Subcutaneous abdominal adipose tissue (tissue), 5 donors: ENCODE results near the gene MLLT3.
A peak's percentile ranks its signal among the peaks of the same experiment; 100 is the strongest.
"Not testable (repeated sequence)": the region's sequence is repeated elsewhere in the genome, so short reads cannot be mapped to it uniquely, and the experiment has no call there.

Source experiments
- H3K27ac ChIP-seq: one replicate; pipeline ENCODE4 v1.7.0; 2013; ENCODE audit warnings: low read depth, mild to moderate bottlenecking, inconsistent platforms, low read length, moderate library complexity
- H3K27me3 ChIP-seq, 5 donors: one replicate each; pipeline ENCODE4 v1.7.0; 2013; ENCODE audit warnings: low read length in 5 of 5, inconsistent platforms in 1 of 5; ENCODE audit not compliant: control insufficient read depth in 5 of 5, insufficient read depth in 4 of 5
- H3K36me3 ChIP-seq, 5 donors: one replicate each; pipeline ENCODE4 v1.7.0; 2013; ENCODE audit warnings: low read length in 5 of 5; ENCODE audit not compliant: control insufficient read depth in 5 of 5, insufficient read depth in 5 of 5
- H3K4me1 ChIP-seq, 5 donors: one replicate each; pipeline ENCODE4 v1.7.0; 2013; ENCODE audit warnings: low read length in 5 of 5, mild to moderate bottlenecking in 3 of 5, moderate library complexity in 1 of 5; ENCODE audit not compliant: control insufficient read depth in 5 of 5, insufficient read depth in 5 of 5
- H3K4me3 ChIP-seq, 5 donors: one replicate each; pipeline ENCODE4 v1.7.0; 2013; ENCODE audit warnings: low read length in 5 of 5, low read depth in 1 of 5
- H3K9ac ChIP-seq, 5 donors: one replicate each; pipeline ENCODE4 v1.7.0; 2013; ENCODE audit warnings: low read length in 5 of 5, mild to moderate bottlenecking in 4 of 5, moderate library complexity in 3 of 5
- H3K9me3 ChIP-seq, 5 donors: one replicate each; pipeline ENCODE4 v1.7.0; 2013; ENCODE audit warnings: low read length in 5 of 5; ENCODE audit not compliant: control insufficient read depth in 5 of 5
- donor health status: healthy.
- donor health status: healthy.
- donor health status: healthy.
- donor health status: healthy.
- donor health status: healthy.

Gene MLLT3

GRCh38 chr9:20622330-20623020, at the start of gene MLLT3:
TSS of gene MLLT3 (minus strand) at chr9:20622499.
- Histone ChIP-seq H3K27me3 (no peaks in the 10 kb centered on the region), H3K4me1 (peaks cover 2 to 48% (median 35%) of the 10 kb centered on the region in 5 donors), H3K27ac (peak within 1 kb of the TSS; percentile 82), H3K9me3 (no peaks in the 10 kb centered on the region), H3K36me3 (no peaks in the 10 kb centered on the region), H3K4me3 (peak within 1 kb of the TSS; percentile 94 to 99 (median 97)), H3K9ac (peak within 1 kb of the TSS; percentile 41 to 82 (median 76))

- H3K4me3 ChIP-seq, result no peak overlapping the region
- H3K27me3 ChIP-seq, result no peaks in the 10 kb centered on the region
- no peak overlapping the region for H3K9ac ChIP-seq
- H3K27ac ChIP-seq, result no peak overlapping the region
- no peaks in the 10 kb centered on the region for H3K9me3 ChIP-seq
- H3K4me1 ChIP-seq, result no peaks in the 10 kb centered on the region
- no peaks in the 10 kb centered on the region for H3K36me3 ChIP-seq
Measured at GRCh38 chr9:20671635-20672034, 49.3 kb upstream of the MLLT3 start.

- Histone ChIP-seq H3K4me1 (no peaks in the 10 kb centered on the region), H3K9ac (no peak overlapping the region), H3K9me3 (no peaks in the 10 kb centered on the region), H3K36me3 (no peaks in the 10 kb centered on the region), H3K27me3 (no peaks in the 10 kb centered on the region), H3K4me3 (no peak overlapping the region), H3K27ac (no peak overlapping the region)
Measured at GRCh38 chr9:20670395-20670794, 48.1 kb upstream of the MLLT3 start.

- Histone ChIP-seq H3K27me3 (no peaks in the 10 kb centered on the region), H3K4me3 (no peak overlapping the region), H3K4me1 (peaks cover 0 to 5% (median 3%) of the 10 kb centered on the region in 5 donors), H3K27ac (no peak overlapping the region), H3K36me3 (no peaks in the 10 kb centered on the region), H3K9me3 (no peaks in the 10 kb centered on the region), H3K9ac (no peak overlapping the region)
Measured at GRCh38 chr9:20664501-20664900, 42.2 kb upstream of the MLLT3 start.

- H3K9ac ChIP-seq, result no peak overlapping the region
- H3K9me3 ChIP-seq, result no peaks in the 10 kb centered on the region
- H3K4me3 ChIP-seq, result no peak overlapping the region
- no peak overlapping the region for H3K27ac ChIP-seq
- no peaks in the 10 kb centered on the region for H3K36me3 ChIP-seq
- peaks cover 0 to 15% (median 8%) of the 10 kb centered on the region in 5 donors for H3K4me1 ChIP-seq
- no peaks in the 10 kb centered on the region for H3K27me3 ChIP-seq
Measured at GRCh38 chr9:20663133-20663532, 40.8 kb upstream of the MLLT3 start.

GRCh38 chr9:20662156-20662555, 39.9 kb upstream of the MLLT3 start:
- Histone ChIP-seq H3K4me3 (no peak overlapping the region), H3K9ac (no peak overlapping the region), H3K27me3 (no peaks in the 10 kb centered on the region), H3K9me3 (no peaks in the 10 kb centered on the region), H3K36me3 (no peaks in the 10 kb centered on the region), H3K27ac (no peak overlapping the region), H3K4me1 (peaks cover 0 to 15% (median 8%) of the 10 kb centered on the region in 5 donors)

GRCh38 chr9:20659474-20659967, 37.2 kb upstream of the MLLT3 start:
- H3K4me3 ChIP-seq, result peak overlapping the region in 4 of 5 donors; percentile 32 to 69 (median 64)
- no peaks in the 10 kb centered on the region for H3K9me3 ChIP-seq
- H3K4me1 ChIP-seq, result peaks cover 0 to 15% (median 8%) of the 10 kb centered on the region in 5 donors
- no peak overlapping the region for H3K9ac ChIP-seq
- H3K27ac ChIP-seq, result no peak overlapping the region
- no peaks in the 10 kb centered on the region for H3K27me3 ChIP-seq
- H3K36me3 ChIP-seq, result no peaks in the 10 kb centered on the region

GRCh38 chr9:20658677-20659473, 36.6 kb upstream of the MLLT3 start:
- H3K27ac ChIP-seq, result no peak overlapping the region
- no peaks in the 10 kb centered on the region for H3K27me3 ChIP-seq
- H3K36me3 ChIP-seq, result no peaks in the 10 kb centered on the region
- H3K4me3 ChIP-seq, result peak overlapping the region; percentile 62 to 77 (median 69)
- no peaks in the 10 kb centered on the region for H3K9me3 ChIP-seq
- peaks cover 0 to 15% (median 8%) of the 10 kb centered on the region in 5 donors for H3K4me1 ChIP-seq
- H3K9ac ChIP-seq, result no peak overlapping the region

GRCh38 chr9:20658246-20658667, 36.0 kb upstream of the MLLT3 start:
- not testable (repeated sequence) for H3K27ac ChIP-seq, H3K9ac ChIP-seq
- H3K4me3 ChIP-seq, result peak overlapping the region; percentile 62 to 77 (median 69)

GRCh38 chr9:20651939-20652338, 29.6 kb upstream of the MLLT3 start:
- Histone ChIP-seq H3K27me3 (no peaks in the 10 kb centered on the region), H3K36me3 (no peaks in the 10 kb centered on the region), H3K4me1 (no peaks in the 10 kb centered on the region), H3K9ac (no peak overlapping the region), H3K27ac (no peak overlapping the region), H3K4me3 (no peak overlapping the region), H3K9me3 (no peaks in the 10 kb centered on the region)

More at GRCh38 chr9:20658246-20658667, 36.0 kb upstream of the MLLT3 start:
- not testable (repeated sequence) for H3K36me3 ChIP-seq, H3K27me3 ChIP-seq, H3K9me3 ChIP-seq
- H3K4me1 ChIP-seq, result peaks cover 0 to 15% (median 8%) of the 10 kb centered on the region in 5 donors
